Smooth muscle cell of the brain vasculature (primary cell): ENCODE data around the gene SLC6A13.
"Not testable (repeated sequence)": the region's sequence is repeated elsewhere in the genome, so short reads cannot be mapped to it uniquely, and the experiment has no call there.

ENCODE experiments used
- DNase-seq: peaks from one replicate; pipeline ENCODE4 v3.0.0-alpha.2; 2012; ENCODE audit warnings: low read depth, low spot score

Gene SLC6A13

GRCh38 chr12:262817-263216 lies at the start of gene SLC6A13:
SLC6A13 (minus strand) TSS chr12:262836; CDS start chr12:260052, 2,784 bp downstream.
- DNase-seq: no peak

- DNase-seq: no peak
Measured at GRCh38 chr12:308511-308910, 45.9 kb upstream of the SLC6A13 start.

GRCh38 chr12:307406-307805 lies 44.8 kb upstream of the SLC6A13 start:
- DNase-seq: no peak

GRCh38 chr12:304805-305204 lies 42.2 kb upstream of the SLC6A13 start:
- DNase-seq: no peak

GRCh38 chr12:302766-303165 lies 40.1 kb upstream of the SLC6A13 start:
- not testable (repeated sequence) for DNase-seq

- not testable (repeated sequence) for DNase-seq
Measured at GRCh38 chr12:300166-300565, 37.5 kb upstream of the SLC6A13 start.

- DNase-seq: not testable (repeated sequence)
Measured at GRCh38 chr12:299511-299910, 36.9 kb upstream of the SLC6A13 start.

GRCh38 chr12:298059-298458 lies 35.4 kb upstream of the SLC6A13 start:
- not testable (repeated sequence) for DNase-seq

- DNase-seq: no peak
Measured at GRCh38 chr12:295132-295531, 32.5 kb upstream of the SLC6A13 start.

GRCh38 chr12:293199-293598 lies 30.6 kb upstream of the SLC6A13 start:
- DNase-seq: no peak

GRCh38 chr12:292186-292585 lies 29.6 kb upstream of the SLC6A13 start:
- DNase-seq: no peak

GRCh38 chr12:291153-291723 lies 28.6 kb upstream of the SLC6A13 start:
- no peak for DNase-seq

GRCh38 chr12:288687-289086 lies 26.1 kb upstream of the SLC6A13 start:
- DNase-seq: no peak

GRCh38 chr12:286531-287300 lies 24.1 kb upstream of the SLC6A13 start:
- DNase-seq: no peak

- no peak for DNase-seq
Measured at GRCh38 chr12:278046-278445, 15.4 kb upstream of the SLC6A13 start.

- no peak for DNase-seq
Measured at GRCh38 chr12:275812-276211, 13.2 kb upstream of the SLC6A13 start.

GRCh38 chr12:273382-273781 lies 10.7 kb upstream of the SLC6A13 start:
- no peak for DNase-seq

GRCh38 chr12:272942-273341 lies 10.3 kb upstream of the SLC6A13 start:
- no peak for DNase-seq

GRCh38 chr12:271161-271560 lies 8.5 kb upstream of the SLC6A13 start:
- no peak for DNase-seq

GRCh38 chr12:269191-269590 lies 6.6 kb upstream of the SLC6A13 start:
- peak; percentile 83 for DNase-seq

GRCh38 chr12:268483-268840 lies 5.8 kb upstream of the SLC6A13 start:
- no peak for DNase-seq

GRCh38 chr12:267581-268482 lies 5.2 kb upstream of the SLC6A13 start:
- no peak for DNase-seq
